HepG2 (cell line): ENCODE results near the gene AMBRA1. TPM values are rescaled to one million over a fixed set of nuclear protein-coding genes. Genes with fewer than 3 reads are reported as not detected.

Experiments
- ARHGAP35 ChIP-seq: sonication (generic); formaldehyde crosslinking; IDR thresholded peaks from 2 replicates; pipeline ENCODE4 v1.9.0; 2022; ENCODE audit warnings: mild to moderate bottlenecking, inconsistent platforms, moderate library complexity, missing genetic modification reagents, borderline replicate concordance
- EHMT2 ChIP-seq: fragments of 200-600 bp; sonication (generic); IDR thresholded peaks from 2 replicates; pipeline ENCODE4 v1.7.0; 2017; ENCODE audit warnings: antibody characterized with exemption, low read depth, low read length, borderline replicate concordance
- ETV6 ChIP-seq: sonication (generic); formaldehyde crosslinking; conservative IDR thresholded peaks from 2 replicates; pipeline ENCODE4 v1.4.0; 2020; ENCODE audit warnings: missing genetic modification reagents
- HES4 ChIP-seq: sonication (generic); formaldehyde crosslinking; IDR thresholded peaks from 2 replicates; pipeline ENCODE4 v1.9.0; 2021; ENCODE audit warnings: mild to moderate bottlenecking, missing genetic modification reagents, borderline replicate concordance
- IRF2 ChIP-seq: IDR thresholded peaks from 2 replicates; pipeline ENCODE4 v1.6.1; 2018; ENCODE audit warnings: missing genetic modification reagents, missing compliant biosample characterization
- NONO ChIP-seq, 2 experiments: fragments of 450-650 bp in 1 of 2; sonication (generic) in 1 of 2; formaldehyde crosslinking in 1 of 2; IDR thresholded peaks in 1 of 2; conservative IDR thresholded peaks in 1 of 2; 2 replicates each; pipeline versions ENCODE4 v1.6.1 to v1.8.0; 2017 to 2022; ENCODE audit warnings: mild to moderate bottlenecking in 1 of 2, missing genetic modification reagents in 1 of 2, moderate library complexity in 1 of 2
- ONECUT2 ChIP-seq: sonication (generic); formaldehyde crosslinking; IDR thresholded peaks from 2 replicates; pipeline ENCODE4 v1.4.0; 2020; ENCODE audit warnings: missing genetic modification reagents
- PHB2 ChIP-seq: fragments of 450-650 bp; IDR thresholded peaks from 2 replicates; pipeline ENCODE4 v1.6.1; 2018; ENCODE audit not compliant: partially characterized antibody
- POLR2G ChIP-seq: fragments of 200-400 bp; formaldehyde crosslinking; IDR thresholded peaks from 2 replicates; pipeline ENCODE4 v1.6.1; 2018; ENCODE audit warnings: mild to moderate bottlenecking, low read depth, low read length, moderate library complexity
- RBM22 ChIP-seq: fragments of 200-400 bp; formaldehyde crosslinking; optimal IDR thresholded peaks from 2 replicates; pipeline ENCODE3; 2017; ENCODE audit warnings: mild to moderate bottlenecking, low read length, moderate library complexity
- REXO4 ChIP-seq: sonication (generic); formaldehyde crosslinking; IDR thresholded peaks from 2 replicates; pipeline ENCODE4 v1.8.0; 2022; ENCODE audit warnings: missing genetic modification reagents, mild to moderate bottlenecking, borderline replicate concordance
- SCMH1 ChIP-seq: sonication (generic); formaldehyde crosslinking; IDR thresholded peaks from 2 replicates; pipeline ENCODE4 v1.9.0; 2021; ENCODE audit warnings: missing genetic modification reagents, mild to moderate bottlenecking, borderline replicate concordance
- SNRNP70 ChIP-seq: fragments of 200-400 bp; formaldehyde crosslinking; IDR thresholded peaks from 2 replicates; pipeline ENCODE4 v1.6.1; 2017; ENCODE audit warnings: mild to moderate bottlenecking, low read depth, low read length, moderate library complexity
- TCF12 ChIP-seq, 2 experiments: fragments of 450-650 bp in 1 of 2; sonication (generic) in 1 of 2; formaldehyde crosslinking in 1 of 2; IDR thresholded peaks; 2 replicates each; pipeline versions ENCODE4 v1.6.1 to v1.8.0; 2017 to 2022; ENCODE audit warnings: antibody characterized with exemption in 1 of 2, mild to moderate bottlenecking in 1 of 2, missing genetic modification reagents in 1 of 2, moderate library complexity in 1 of 2
- ZBTB38 ChIP-seq: sonication (generic); formaldehyde crosslinking; IDR thresholded peaks from 2 replicates; pipeline ENCODE4 v1.5.1; 2020; ENCODE audit warnings: mild to moderate bottlenecking, missing genetic modification reagents
- ZBTB42 ChIP-seq: sonication (generic); formaldehyde crosslinking; IDR thresholded peaks from 2 replicates; pipeline ENCODE4 v1.5.0; 2020; ENCODE audit warnings: mild to moderate bottlenecking, missing genetic modification reagents
- ZNF33B ChIP-seq: sonication (generic); formaldehyde crosslinking; IDR thresholded peaks from 2 replicates; pipeline ENCODE4 v1.5.1; 2020; ENCODE audit warnings: mild to moderate bottlenecking, missing genetic modification reagents
- ZNF451 ChIP-seq: sonication (generic); formaldehyde crosslinking; IDR thresholded peaks from 2 replicates; pipeline ENCODE4 v1.5.0; 2020; ENCODE audit warnings: mild to moderate bottlenecking, missing genetic modification reagents
- ZNF549 ChIP-seq: sonication (generic); formaldehyde crosslinking; IDR thresholded peaks from 2 replicates; pipeline ENCODE4 v1.5.0; 2020; ENCODE audit warnings: missing genetic modification reagents
- ZNF644 ChIP-seq: IDR thresholded peaks from 2 replicates; pipeline ENCODE4 v1.6.1; 2016; ENCODE audit warnings: low read depth
- ZNF773 ChIP-seq: sonication (generic); formaldehyde crosslinking; IDR thresholded peaks from 2 replicates; pipeline ENCODE4 v1.4.0; 2020; ENCODE audit warnings: missing genetic modification reagents, borderline replicate concordance
- ZNF792 ChIP-seq: IDR thresholded peaks from 2 replicates; pipeline ENCODE4 v1.6.1; 2016
- polyA plus RNA-seq, 8 experiments: library from polyadenylated mRNA; depleted of rRNA in 3 of 8; stranded (reverse) in 7 of 8; unstranded in 1 of 8; fragments of >200 nt; fragmentation: Illumina TruSeq in 4 of 8; extraction: Trizol in 4 of 8; gene quantifications; 2 replicates each; pipeline versions ENCODE4 v1.2.1 to v1.2.3, GENCODE V29; 2011 to 2016; ENCODE audit warnings: low read depth in 4 of 8, missing spikeins in 1 of 8, mixed read lengths in 1 of 8; ENCODE audit not compliant: insufficient read depth in 1 of 8
- total RNA-seq, 5 experiments: library from RNA; depleted of rRNA; stranded (reverse); fragments of >200 nt; fragmentation: Illumina TruSeq; extraction: Trizol; gene quantifications; 2 replicates each; pipeline ENCODE4 v1.2.3, GENCODE V29; 2016; ENCODE audit warnings: low read depth in 1 of 5
- TF ChIP-seq, protein P1 (sequence below): sonication (generic); formaldehyde crosslinking; IDR thresholded peaks from 2 replicates; pipeline ENCODE4 v1.5.1; 2020; ENCODE audit warnings: missing genetic modification reagents, mild to moderate bottlenecking, borderline replicate concordance
- TF ChIP-seq, protein P2 (sequence below): sonication (generic); formaldehyde crosslinking; IDR thresholded peaks from 2 replicates; pipeline ENCODE4 v1.9.0; 2021; ENCODE audit warnings: missing genetic modification reagents, borderline replicate concordance
- TF ChIP-seq, protein P3 (sequence below): sonication (generic); formaldehyde crosslinking; IDR thresholded peaks from 2 replicates; pipeline ENCODE4 v1.8.0; 2022; ENCODE audit warnings: mild to moderate bottlenecking, missing genetic modification reagents, moderate library complexity

Gene AMBRA1
- total and polyA plus RNA-seq, 2 of the 13 experiments (the other 11 are each of a cell fraction or from before 2014, with no cell fraction given), result 15.7 to 26.0 TPM

DNA sequence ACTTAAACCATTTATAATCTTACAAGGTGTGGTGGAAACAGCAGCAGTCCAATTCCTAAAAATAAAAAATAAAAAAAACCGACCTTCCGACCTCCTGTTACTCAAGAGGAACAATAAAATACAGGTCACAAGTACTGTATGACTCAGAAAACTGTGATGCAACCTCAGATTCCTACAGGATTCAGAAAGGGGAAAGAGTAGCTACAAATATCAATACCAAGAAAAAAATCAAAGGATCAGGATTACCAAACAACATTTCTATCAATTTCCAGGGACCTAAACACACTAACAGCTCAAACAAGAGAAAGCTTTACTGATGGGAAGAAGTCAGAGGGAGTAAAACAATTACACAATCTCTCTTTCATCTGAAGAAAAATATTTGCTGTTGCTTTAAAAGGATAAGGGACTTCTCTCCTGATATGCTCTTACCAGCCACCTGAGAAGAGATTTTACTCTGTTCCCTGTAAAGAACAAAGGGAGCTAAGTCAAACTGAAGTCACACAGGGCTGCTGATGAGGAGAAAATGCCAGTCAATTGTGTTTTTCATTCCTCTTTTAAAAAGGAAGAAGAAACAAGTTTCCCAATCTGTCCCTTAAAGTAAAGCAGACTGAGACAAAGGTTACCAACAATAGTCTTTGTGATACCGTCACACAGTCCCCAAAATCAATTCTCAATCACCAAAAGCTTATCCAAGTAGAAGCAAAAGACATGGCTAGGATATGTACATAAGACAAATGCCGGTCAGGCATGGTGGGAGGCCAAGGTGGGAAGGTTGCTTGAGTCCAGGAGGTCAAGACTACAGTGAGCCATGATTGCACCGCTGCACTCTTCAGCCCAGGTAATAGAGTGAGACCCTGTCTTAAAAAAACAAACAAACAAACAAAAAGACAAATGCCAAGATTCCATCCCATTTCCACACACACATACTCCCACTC is 39.3 kb downstream of the AMBRA1 start (continued):
- TF ChIP-seq ZBTB38 (CRISPR knock-in tag) (no peak), ZNF549 (CRISPR knock-in tag) (no peak), ZBTB42 (CRISPR knock-in tag) (no peak), TCF12 (IDR thresholded peaks at IDR 0.05) (no peak), TCF12 (CRISPR knock-in tag; IDR thresholded peaks at IDR 0.05) (no peak; the same call in 1 of the 2 replicates), ZNF451 (CRISPR knock-in tag) (no peak), ARHGAP35 (CRISPR knock-in tag) (no peak), RBM22 (no peak), NONO (IDR thresholded peaks at IDR 0.05) (no peak), NONO (CRISPR knock-in tag; conservative IDR thresholded peaks at IDR 0.05) (no peak; the same call in 1 of the 2 replicates), IRF2 (peak; percentile 36; the same call in 1 of the 2 replicates), ZNF33B (CRISPR knock-in tag) (no peak; the same call in 1 of the 2 replicates), ZNF644 (CRISPR knock-in tag) (no peak), EHMT2 (no peak), PHB2 (no peak), SNRNP70 (no peak), POLR2G (no peak), REXO4 (CRISPR knock-in tag) (no peak), ZNF792 (CRISPR knock-in tag) (peak; percentile 49; the same call in 1 of the 2 replicates), ZNF773 (CRISPR knock-in tag) (no peak), ONECUT2 (peak; percentile 88), HES4 (CRISPR knock-in tag) (no peak), ETV6 (no peak), SCMH1 (CRISPR knock-in tag) (no peak)
- TF ChIP-seq, protein P1, sequence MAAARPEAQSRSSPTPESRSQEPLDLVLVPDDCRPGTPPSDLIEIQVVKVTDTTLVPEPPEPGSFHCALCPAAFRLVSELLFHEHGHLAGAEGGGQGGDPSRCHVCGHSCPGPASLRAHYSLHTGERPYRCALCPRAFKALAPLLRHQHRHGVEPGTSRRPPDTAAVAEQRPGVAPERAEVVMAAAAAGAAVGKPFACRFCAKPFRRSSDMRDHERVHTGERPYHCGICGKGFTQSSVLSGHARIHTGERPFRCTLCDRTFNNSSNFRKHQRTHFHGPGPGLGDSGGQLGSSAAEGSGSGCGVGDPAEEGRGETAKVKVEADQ (CRISPR knock-in tag), result peak; percentile 76; the same call in 1 of the 2 replicates
- TF ChIP-seq, protein P2, sequence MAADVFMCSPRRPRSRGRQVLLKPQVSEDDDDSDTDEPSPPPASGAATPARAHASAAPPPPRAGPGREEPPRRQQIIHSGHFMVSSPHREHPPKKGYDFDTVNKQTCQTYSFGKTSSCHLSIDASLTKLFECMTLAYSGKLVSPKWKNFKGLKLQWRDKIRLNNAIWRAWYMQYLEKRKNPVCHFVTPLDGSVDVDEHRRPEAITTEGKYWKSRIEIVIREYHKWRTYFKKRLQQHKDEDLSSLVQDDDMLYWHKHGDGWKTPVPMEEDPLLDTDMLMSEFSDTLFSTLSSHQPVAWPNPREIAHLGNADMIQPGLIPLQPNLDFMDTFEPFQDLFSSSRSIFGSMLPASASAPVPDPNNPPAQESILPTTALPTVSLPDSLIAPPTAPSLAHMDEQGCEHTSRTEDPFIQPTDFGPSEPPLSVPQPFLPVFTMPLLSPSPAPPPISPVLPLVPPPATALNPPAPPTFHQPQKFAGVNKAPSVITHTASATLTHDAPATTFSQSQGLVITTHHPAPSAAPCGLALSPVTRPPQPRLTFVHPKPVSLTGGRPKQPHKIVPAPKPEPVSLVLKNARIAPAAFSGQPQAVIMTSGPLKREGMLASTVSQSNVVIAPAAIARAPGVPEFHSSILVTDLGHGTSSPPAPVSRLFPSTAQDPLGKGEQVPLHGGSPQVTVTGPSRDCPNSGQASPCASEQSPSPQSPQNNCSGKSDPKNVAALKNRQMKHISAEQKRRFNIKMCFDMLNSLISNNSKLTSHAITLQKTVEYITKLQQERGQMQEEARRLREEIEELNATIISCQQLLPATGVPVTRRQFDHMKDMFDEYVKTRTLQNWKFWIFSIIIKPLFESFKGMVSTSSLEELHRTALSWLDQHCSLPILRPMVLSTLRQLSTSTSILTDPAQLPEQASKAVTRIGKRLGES (CRISPR knock-in tag), result no peak
- TF ChIP-seq, protein P3, sequence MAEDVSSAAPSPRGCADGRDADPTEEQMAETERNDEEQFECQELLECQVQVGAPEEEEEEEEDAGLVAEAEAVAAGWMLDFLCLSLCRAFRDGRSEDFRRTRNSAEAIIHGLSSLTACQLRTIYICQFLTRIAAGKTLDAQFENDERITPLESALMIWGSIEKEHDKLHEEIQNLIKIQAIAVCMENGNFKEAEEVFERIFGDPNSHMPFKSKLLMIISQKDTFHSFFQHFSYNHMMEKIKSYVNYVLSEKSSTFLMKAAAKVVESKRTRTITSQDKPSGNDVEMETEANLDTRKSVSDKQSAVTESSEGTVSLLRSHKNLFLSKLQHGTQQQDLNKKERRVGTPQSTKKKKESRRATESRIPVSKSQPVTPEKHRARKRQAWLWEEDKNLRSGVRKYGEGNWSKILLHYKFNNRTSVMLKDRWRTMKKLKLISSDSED (CRISPR knock-in tag), result no peak
